Small intestine (tissue), 7 donors: ENCODE measurements around the gene VKORC1L1. TPM values are rescaled to one million over a fixed set of nuclear protein-coding genes. Genes with fewer than 3 reads are reported as not detected.
"Not testable (repeated sequence)": the region's sequence is repeated elsewhere in the genome, so short reads cannot be mapped to it uniquely, and the experiment has no call there.

Experiments
- DNase-seq, 2 donors: peaks; one replicate each; pipeline versions ENCODE4 v3.0.0 to v3.0.0-alpha.2; 2013
- FAIRE-seq: peaks from 2 replicates; lab custom pipeline; 2012; peaks lifted over from hg19 to GRCh38; lab: Jason Lieb, UNC
- H3K27ac ChIP-seq, 3 donors: one replicate each; pipeline ENCODE4 v1.5.1; 2013; ENCODE audit warnings: low read length in 2 of 3, mild to moderate bottlenecking in 2 of 3, control low read depth in 1 of 3, inconsistent platforms in 1 of 3, low read depth in 1 of 3, moderate library complexity in 1 of 3
- H3K27me3 ChIP-seq, 3 donors: one replicate each; pipeline ENCODE4 v1.6.1; 2013; ENCODE audit warnings: low read length in 3 of 3, inconsistent platforms in 1 of 3; ENCODE audit not compliant: control insufficient read depth in 3 of 3, insufficient read depth in 3 of 3
- H3K36me3 ChIP-seq, 3 donors: one replicate each; pipeline ENCODE4 v1.6.1; 2013; ENCODE audit warnings: low read length in 3 of 3, inconsistent platforms in 1 of 3, low read depth in 1 of 3, mild to moderate bottlenecking in 1 of 3, moderate library complexity in 1 of 3; ENCODE audit not compliant: control insufficient read depth in 3 of 3, insufficient read depth in 2 of 3
- H3K4me1 ChIP-seq, 3 donors: one replicate each; pipeline ENCODE4 v1.6.1; 2013; ENCODE audit warnings: low read length in 2 of 3, inconsistent platforms in 1 of 3, low read depth in 1 of 3, mild to moderate bottlenecking in 1 of 3, moderate library complexity in 1 of 3; ENCODE audit not compliant: control insufficient read depth in 3 of 3, insufficient read depth in 2 of 3
- H3K4me3 ChIP-seq, 3 donors: one replicate each; pipeline ENCODE4 v1.5.1; 2013; ENCODE audit warnings: low read length in 3 of 3, control low read depth in 1 of 3, inconsistent platforms in 1 of 3, low read depth in 1 of 3, mild to moderate bottlenecking in 1 of 3, moderate library complexity in 1 of 3
- H3K9me3 ChIP-seq, 2 donors: one replicate each; pipeline ENCODE4 v1.6.1; 2013; ENCODE audit warnings: low read depth in 1 of 2, low read length in 1 of 2; ENCODE audit not compliant: control insufficient read depth in 2 of 2, insufficient read depth in 1 of 2
- WGBS, 3 donors: extraction: QIAGEN DNeasy Blood & Tissue Kit; methylation state at CpG; one replicate each; pipeline ENCODE4 v1.1.7; 2013; 5-methylcytosine and 5-hydroxymethylcytosine counted together
- polyA plus RNA-seq, 4 donors: library from polyadenylated mRNA; stranded (reverse) in 3 of 4; unstranded in 1 of 4; fragments of 200-250 nt in 3 of 4; fragments of 120-200 nt in 1 of 4; gene quantifications; one replicate each; pipeline versions ENCODE4 v1.2.1 to v1.2.3, GENCODE V29; 2013
- donor health status: healthy with polysubstance abuse.
- donor health status: control.
- donor health status: control.
- donor health status: Bipolar disorder and iron deficiency.
- donor health status: healthy.

The VKORC1L1 gene
- polyA plus RNA-seq, 4 donors, result 6.0 to 25.6 (median 10.2) TPM

GRCh38 chr7:65843616-65844015, 29.3 kb upstream of the VKORC1L1 start:
- not testable (repeated sequence) for H3K36me3 ChIP-seq, H3K9me3 ChIP-seq, H3K4me3 ChIP-seq, H3K27me3 ChIP-seq
- Histone ChIP-seq H3K27ac (peak overlapping the region in 1 of 3 donors; percentile 32), H3K4me1 (peaks cover 0 to 11% (median 4%) of the 10 kb centered on the region in 3 donors)
- FAIRE-seq (peak; percentile 77), DNase-seq (peak; percentile 34 to 73)

GRCh38 chr7:65846008-65846570, 26.8 kb upstream of the VKORC1L1 start:
- H3K4me1 ChIP-seq, result peaks cover 0 to 11% (median 4%) of the 10 kb centered on the region in 3 donors
- peak overlapping the region in 2 of 3 donors; percentile 44 to 83 for H3K27ac ChIP-seq
- FAIRE-seq (no peak), DNase-seq (peak; percentile 77 to 88)
- no peak overlapping the region for H3K4me3 ChIP-seq
- no peaks in the 10 kb centered on the region for H3K27me3 ChIP-seq
- WGBS, 3 donors, result 15 to 62% (median 36%) methylated on average over 4 of the region's 4 CpGs
- peaks cover 0 to 2% of the 10 kb centered on the region in 2 donors for H3K9me3 ChIP-seq
- H3K36me3 ChIP-seq, result no peaks in the 10 kb centered on the region

GRCh38 chr7:65853426-65853825, 19.4 kb upstream of the VKORC1L1 start:
- not testable (repeated sequence) for H3K27me3 ChIP-seq, H3K4me3 ChIP-seq, H3K4me1 ChIP-seq, FAIRE-seq, DNase-seq, H3K36me3 ChIP-seq, H3K9me3 ChIP-seq, H3K27ac ChIP-seq
- 71 to 88% (median 81%) methylated on average over 3 of the region's 3 CpGs for WGBS, 3 donors

- not testable (repeated sequence) for H3K4me1 ChIP-seq, H3K36me3 ChIP-seq, H3K9me3 ChIP-seq, H3K27ac ChIP-seq, H3K27me3 ChIP-seq, FAIRE-seq, H3K4me3 ChIP-seq, DNase-seq
- 89 to 94% (median 92%) methylated on average over 7 of the region's 7 CpGs for WGBS, 3 donors
Observed at GRCh38 chr7:65853892-65854291, 19.0 kb upstream of the VKORC1L1 start.

- H3K27ac ChIP-seq, H3K9me3 ChIP-seq, FAIRE-seq, DNase-seq, H3K4me3 ChIP-seq, H3K36me3 ChIP-seq, H3K27me3 ChIP-seq, H3K4me1 ChIP-seq: not testable (repeated sequence)
- 36 to 57% (median 51%) methylated on average over 2 to 4 of the region's 5 CpGs for WGBS, 3 donors
Observed at GRCh38 chr7:65857321-65857894, 15.5 kb upstream of the VKORC1L1 start.

GRCh38 chr7:65858660-65859059, 14.2 kb upstream of the VKORC1L1 start:
- not testable (repeated sequence) for H3K27ac ChIP-seq, H3K4me3 ChIP-seq, FAIRE-seq, DNase-seq, H3K9me3 ChIP-seq, H3K4me1 ChIP-seq, H3K36me3 ChIP-seq, H3K27me3 ChIP-seq
- WGBS, 3 donors, result 93 to 96% (median 94%) methylated on average over 4 of the region's 4 CpGs

- DNase-seq, result not testable (repeated sequence)
Observed at GRCh38 chr7:65866244-65866643, 6.6 kb upstream of the VKORC1L1 start.

GRCh38 chr7:65867681-65868080, 5.2 kb upstream of the VKORC1L1 start:
- not testable (repeated sequence) for H3K36me3 ChIP-seq, H3K27ac ChIP-seq, H3K9me3 ChIP-seq, H3K4me3 ChIP-seq, H3K27me3 ChIP-seq, H3K4me1 ChIP-seq, FAIRE-seq, DNase-seq
- WGBS, 3 donors, result 87 to 89% (median 88%) methylated on average over 2 of the region's 2 CpGs

More at GRCh38 chr7:65866244-65866643, 6.6 kb upstream of the VKORC1L1 start:
- not testable (repeated sequence) for H3K4me3 ChIP-seq, H3K4me1 ChIP-seq, H3K9me3 ChIP-seq, H3K27me3 ChIP-seq, H3K36me3 ChIP-seq, H3K27ac ChIP-seq, FAIRE-seq
- WGBS, 3 donors, result 32 to 45% (median 34%) methylated on average over 3 of the region's 3 CpGs

- not testable (repeated sequence) for H3K9me3 ChIP-seq, H3K4me1 ChIP-seq, FAIRE-seq, H3K4me3 ChIP-seq, H3K27me3 ChIP-seq, H3K36me3 ChIP-seq, H3K27ac ChIP-seq
- DNase-seq, result peak; percentile 20
- WGBS, 3 donors, result 32 to 65% (median 58%) methylated on average over 5 of the region's 5 CpGs
Observed at GRCh38 chr7:65869312-65869711, 3.6 kb upstream of the VKORC1L1 start.
